NCI-H1436 treated with DMSO at 0.1 percent for 48 hours (cell line): Measurements from ENCODE around the gene MANF.

Experiments
- DNase-seq: peaks from one replicate; lab custom pipeline; 2025; lab: John Stamatoyannopoulos, UW

The MANF gene

DNA sequence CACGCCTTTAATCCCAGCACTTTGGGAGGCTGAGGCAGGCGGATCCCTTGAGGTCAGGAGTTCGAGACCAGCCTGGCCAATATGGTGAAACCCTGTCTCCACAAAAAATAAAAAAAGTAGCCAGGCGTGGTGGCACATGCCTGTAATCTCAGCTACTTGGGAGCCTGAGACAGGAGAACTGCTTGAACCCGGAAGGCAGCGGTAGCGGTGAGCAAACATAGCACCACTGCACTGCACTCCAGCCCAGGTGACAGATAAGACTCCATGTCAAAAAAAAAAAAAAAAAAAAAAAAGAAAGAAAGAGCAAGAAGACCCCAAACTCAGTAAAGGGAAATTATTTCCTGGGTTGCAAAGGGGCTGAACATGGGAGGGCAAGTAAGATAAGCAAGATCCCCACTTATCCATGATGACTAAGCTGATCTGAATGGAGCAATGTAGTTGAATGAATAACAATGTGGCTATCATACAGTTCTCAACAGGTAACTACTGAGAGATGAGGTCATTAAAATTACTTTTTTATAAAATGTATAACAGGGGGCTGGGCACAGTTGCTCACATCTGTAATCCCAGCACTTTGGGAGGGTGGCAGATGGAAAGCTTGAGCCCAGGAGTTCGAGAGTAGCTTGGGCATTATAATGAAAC, 52.0 kb downstream of the MANF start:
- no peak for DNase-seq
